PC-3 (cell line): ENCODE data around the gene NKD1. TPM values are rescaled to one million over a fixed set of nuclear protein-coding genes. Genes with fewer than 3 reads are reported as not detected.

ENCODE experiments used
- ATAC-seq: fragments of 200-7000 bp; cut with Tn5 transposase; 2 replicates; pipeline ENCODE4 v1.9.1; 2020; ENCODE audit warnings: mild to moderate bottlenecking, moderate library complexity
- BruUV-seq: library from RNA; stranded (reverse); fragments of 400-500 nt; replicated peaks from 2 replicates; lab custom pipeline; 2021; lab: Mats Ljungman, UMichigan
- CTCF ChIA-PET: fragments of 300-600 bp; sonication (Branson Sonifier 250); formaldehyde crosslinking; loops from one replicate; lab custom pipeline; 2022; ENCODE audit warnings: antibody characterized with exemption; lab: Charles Lee
- POLR2A ChIA-PET: fragments of 300-600 bp; sonication (Branson Sonifier 250); formaldehyde crosslinking; loops from one replicate; lab custom pipeline; 2022; ENCODE audit warnings: antibody characterized with exemption; ENCODE audit not compliant: unreplicated experiment; lab: Charles Lee
- DNase-seq: peaks from one replicate; pipeline ENCODE4 v3.0.0-alpha.2; 2015
- H2AFZ ChIP-seq: fragments of 300-600 bp; sonication (generic); 2 replicates; pipeline ENCODE4 v1.6.0; 2016; ENCODE audit warnings: antibody characterized with exemption, low read length
- H3F3A ChIP-seq: fragments of 300-600 bp; sonication (generic); one replicate; pipeline ENCODE4 v1.6.0; 2017; ENCODE audit warnings: antibody characterized with exemption, low read length, control low read depth, mild to moderate bottlenecking; ENCODE audit not compliant: unreplicated experiment
- H3K27ac ChIP-seq: fragments of 300-600 bp; sonication (generic); 2 replicates; pipeline ENCODE4 v1.5.1; 2016; ENCODE audit warnings: mild to moderate bottlenecking, low read length
- H3K27me3 ChIP-seq: fragments of 300-600 bp; sonication (generic); 2 replicates; pipeline ENCODE4 v1.6.1; 2016; ENCODE audit warnings: low read length, mixed read lengths
- H3K36me3 ChIP-seq: fragments of 300-600 bp; sonication (generic); 2 replicates; pipeline ENCODE4 v1.6.1; 2016; ENCODE audit warnings: low read depth, mixed run types, low read length, mixed read lengths
- H3K4me1 ChIP-seq: fragments of 300-600 bp; sonication (generic); 2 replicates; pipeline ENCODE4 v1.5.1; 2016; ENCODE audit warnings: low read length; ENCODE audit not compliant: insufficient read depth
- H3K4me2 ChIP-seq: fragments of 300-600 bp; sonication (generic); 2 replicates; pipeline ENCODE4 v1.6.0; 2016; ENCODE audit warnings: low read length
- H3K4me3 ChIP-seq: fragments of 300-600 bp; sonication (generic); 2 replicates; pipeline ENCODE4 v1.5.1; 2016; ENCODE audit warnings: mild to moderate bottlenecking, low read length, mixed read lengths
- H3K79me2 ChIP-seq: fragments of 300-600 bp; sonication (generic); 2 replicates; pipeline ENCODE4 v1.6.1; 2017; ENCODE audit warnings: low read length, mixed read lengths
- H3K9ac ChIP-seq: fragments of 300-600 bp; sonication (generic); 2 replicates; pipeline ENCODE4 v1.6.0; 2016; ENCODE audit warnings: mild to moderate bottlenecking, low read length
- H3K9me2 ChIP-seq: fragments of 300-600 bp; sonication (generic); replicated peaks from 2 replicates; pipeline ENCODE4 v1.6.1; 2016; ENCODE audit warnings: mixed run types, low read length, mixed read lengths
- H3K9me3 ChIP-seq: fragments of 300-600 bp; sonication (generic); 2 replicates; pipeline ENCODE4 v1.6.1; 2016; ENCODE audit warnings: low read length, mixed read lengths
- H4K20me1 ChIP-seq: fragments of 300-600 bp; sonication (generic); 2 replicates; pipeline ENCODE4 v1.6.1; 2016; ENCODE audit warnings: low read length, mixed read lengths
- EZH2 ChIP-seq: fragments of 300-600 bp; sonication (generic); IDR thresholded peaks from one replicate; pipeline ENCODE4 v1.6.1; 2017; ENCODE audit warnings: antibody characterized with exemption, mild to moderate bottlenecking, low read length; ENCODE audit not compliant: unreplicated experiment
- EZH2phosphoT487 ChIP-seq: fragments of 300-600 bp; sonication (generic); IDR thresholded peaks from 2 replicates; pipeline ENCODE4 v1.6.1; 2018; ENCODE audit warnings: mild to moderate bottlenecking, antibody characterized with exemption, low read length, borderline replicate concordance
- intact Hi-C: fragments of 100-400 bp; cut with micrococcal nuclease; formaldehyde crosslinking; loops from 2 replicates; pipeline ENCODE4 v1.9.0; 2023
- total RNA-seq: library from RNA; depleted of rRNA; stranded (reverse); fragments of >200 nt; gene quantifications from 2 replicates; pipeline ENCODE4 v1.2.3, GENCODE V29; 2014
- TF ChIP-seq, protein P1 (sequence below): fragments of 300-600 bp; sonication (generic); conservative IDR thresholded peaks from 2 replicates; pipeline ENCODE4 v1.5.1; 2017; ENCODE audit warnings: antibody characterized with exemption, low read depth, mild to moderate bottlenecking, low read length

The NKD1 gene
- total RNA-seq, 1 experiment from 2014 or later, result 0.07 TPM

DNA sequence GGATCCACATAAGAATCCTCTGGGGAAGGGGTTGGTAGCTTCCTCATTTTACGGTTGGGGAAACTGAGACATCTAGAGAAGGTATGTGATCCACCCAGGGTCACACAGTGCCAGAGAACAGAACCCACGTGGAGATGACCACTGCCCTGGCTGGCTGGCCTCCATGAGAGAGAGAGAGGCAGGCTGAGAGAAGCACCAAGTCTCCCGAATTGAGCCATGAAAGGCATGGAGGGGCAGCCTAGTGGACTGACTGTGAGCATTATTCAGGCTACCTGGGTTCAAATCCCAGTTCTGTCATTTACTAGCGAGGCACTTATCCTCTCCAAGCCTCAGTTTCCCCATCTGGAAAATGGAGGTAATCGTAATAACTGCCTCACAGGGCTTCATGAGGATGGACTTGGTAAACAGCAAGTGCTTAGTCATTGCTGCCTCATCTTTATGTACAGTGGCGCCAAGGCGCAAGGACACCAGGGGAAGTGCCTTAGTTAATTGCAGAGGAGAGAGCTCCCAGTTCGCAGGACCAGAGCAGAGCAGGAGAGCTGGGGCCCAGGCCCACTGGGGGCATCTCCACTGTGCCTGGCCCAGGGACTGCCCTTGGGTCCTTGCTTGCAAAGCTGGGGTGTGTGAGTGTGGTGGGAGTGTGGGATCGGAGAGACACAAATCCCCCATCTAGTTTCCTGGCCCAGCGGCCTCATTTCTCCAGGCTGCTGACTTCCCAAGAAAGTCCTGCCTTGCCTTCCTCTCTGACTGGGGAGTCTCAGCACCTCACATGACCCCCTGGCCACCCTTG lies 71.7 kb downstream of the NKD1 start:
- POLR2A ChIA-PET, result no interaction called here
- DNase-seq (no peak), ATAC-seq (no peak)
- no TSS peak for BruUV-seq
- Histone ChIP-seq H3K9me3 (no peaks in the 10 kb centered on the region), H3K4me2 (no peak overlapping the region), H3K27ac (no peak overlapping the region), H4K20me1 (no peaks in the 10 kb centered on the region), H3K4me1 (no peaks in the 10 kb centered on the region), H3K9ac (no peak overlapping the region), H2AFZ (no peak overlapping the region), H3K4me3 (no peak overlapping the region), H3K36me3 (no peaks in the 10 kb centered on the region), H3F3A (no peaks in the 10 kb centered on the region), H3K27me3 (no peaks in the 10 kb centered on the region), H3K9me2 (no peaks in the 10 kb centered on the region), H3K79me2 (no peaks in the 10 kb centered on the region)
- no peak for TF ChIP-seq EZH2
- no peak for TF ChIP-seq EZH2phosphoT487
- TF ChIP-seq, protein P1, sequence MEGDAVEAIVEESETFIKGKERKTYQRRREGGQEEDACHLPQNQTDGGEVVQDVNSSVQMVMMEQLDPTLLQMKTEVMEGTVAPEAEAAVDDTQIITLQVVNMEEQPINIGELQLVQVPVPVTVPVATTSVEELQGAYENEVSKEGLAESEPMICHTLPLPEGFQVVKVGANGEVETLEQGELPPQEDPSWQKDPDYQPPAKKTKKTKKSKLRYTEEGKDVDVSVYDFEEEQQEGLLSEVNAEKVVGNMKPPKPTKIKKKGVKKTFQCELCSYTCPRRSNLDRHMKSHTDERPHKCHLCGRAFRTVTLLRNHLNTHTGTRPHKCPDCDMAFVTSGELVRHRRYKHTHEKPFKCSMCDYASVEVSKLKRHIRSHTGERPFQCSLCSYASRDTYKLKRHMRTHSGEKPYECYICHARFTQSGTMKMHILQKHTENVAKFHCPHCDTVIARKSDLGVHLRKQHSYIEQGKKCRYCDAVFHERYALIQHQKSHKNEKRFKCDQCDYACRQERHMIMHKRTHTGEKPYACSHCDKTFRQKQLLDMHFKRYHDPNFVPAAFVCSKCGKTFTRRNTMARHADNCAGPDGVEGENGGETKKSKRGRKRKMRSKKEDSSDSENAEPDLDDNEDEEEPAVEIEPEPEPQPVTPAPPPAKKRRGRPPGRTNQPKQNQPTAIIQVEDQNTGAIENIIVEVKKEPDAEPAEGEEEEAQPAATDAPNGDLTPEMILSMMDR, result no peak
- CTCF ChIA-PET, result no interaction called here
- intact Hi-C loops, result no loop called here

DNA sequence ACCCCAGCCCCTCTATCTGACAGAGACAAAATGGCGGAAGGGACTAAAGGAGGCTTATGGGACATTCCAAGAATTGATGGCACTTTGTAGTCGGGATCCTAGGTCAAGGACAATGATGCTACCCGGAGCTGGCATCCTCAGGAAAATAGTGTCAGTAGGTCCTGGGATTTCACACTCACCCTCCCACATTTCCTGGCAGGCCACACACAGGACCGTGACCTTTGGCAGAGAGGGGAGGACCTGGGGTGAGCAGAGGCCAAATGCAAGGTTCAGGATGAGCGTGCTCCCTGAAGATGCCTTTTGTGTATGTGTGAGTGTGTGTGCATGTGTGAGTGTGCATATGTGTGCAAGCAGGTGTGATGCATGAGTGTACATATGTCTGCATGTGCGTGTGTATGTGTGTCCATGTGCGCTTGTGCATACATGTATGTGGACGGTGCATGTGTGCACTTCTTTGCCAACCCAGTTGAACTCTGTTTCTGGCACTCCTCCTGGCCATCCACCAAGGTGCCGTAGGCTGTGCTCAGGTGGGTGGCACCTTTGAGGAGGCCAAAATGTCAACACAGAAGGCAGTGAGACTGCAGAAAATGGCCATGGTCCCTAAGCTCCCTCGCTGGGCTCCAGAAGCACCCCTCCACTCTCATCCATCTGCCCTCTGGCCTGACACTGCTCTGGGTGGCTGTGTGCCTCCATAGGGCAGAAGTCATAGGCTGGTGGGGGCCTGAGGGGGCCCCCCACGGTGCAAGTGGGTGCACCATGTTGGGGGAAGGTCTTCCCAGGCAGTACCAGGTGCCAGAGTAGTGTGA lies 72.7 kb downstream of the NKD1 start:
- TF ChIP-seq EZH2phosphoT487, result no peak
- TF ChIP-seq EZH2, result no peak
- TF ChIP-seq, protein P1, result no peak
- Histone ChIP-seq H3K4me1 (no peaks in the 10 kb centered on the region), H3K27me3 (no peaks in the 10 kb centered on the region), H3K27ac (no peak overlapping the region), H3K79me2 (no peaks in the 10 kb centered on the region), H3K4me2 (no peak overlapping the region), H3K9me3 (no peaks in the 10 kb centered on the region), H4K20me1 (no peaks in the 10 kb centered on the region), H3K36me3 (no peaks in the 10 kb centered on the region), H3F3A (no peaks in the 10 kb centered on the region), H2AFZ (no peak overlapping the region), H3K9ac (no peak overlapping the region), H3K4me3 (no peak overlapping the region), H3K9me2 (no peaks in the 10 kb centered on the region)
- ATAC-seq, result no peak
- CTCF ChIA-PET, result no interaction called here
- POLR2A ChIA-PET, result no interaction called here
- no peak for DNase-seq
- intact Hi-C loops, result no loop called here
- no TSS peak for BruUV-seq

DNA sequence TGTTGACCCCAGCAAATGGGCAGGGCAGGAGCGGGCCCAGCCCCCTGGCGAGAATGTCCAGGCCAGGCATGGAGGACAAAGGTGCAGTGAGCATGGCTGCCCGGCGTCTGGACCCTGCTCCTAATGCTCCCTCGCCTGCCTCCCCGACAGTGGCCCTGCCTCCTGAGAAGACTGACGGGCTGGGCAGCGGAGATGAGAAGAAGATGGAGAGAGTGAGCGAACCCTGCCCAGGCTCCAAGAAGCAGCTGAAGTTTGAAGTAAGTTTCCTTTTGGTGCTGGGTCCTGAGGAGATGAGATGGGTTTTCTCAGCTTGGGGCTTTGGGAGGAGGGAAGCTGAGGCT lies 73.2 kb downstream of the NKD1 start:
- Histone ChIP-seq H3K9me2 (no peaks in the 10 kb centered on the region), H3K4me3 (no peak overlapping the region), H3K9me3 (no peaks in the 10 kb centered on the region), H3K9ac (no peak overlapping the region), H3K4me1 (no peaks in the 10 kb centered on the region), H3K4me2 (no peak overlapping the region), H4K20me1 (no peaks in the 10 kb centered on the region), H3K79me2 (no peaks in the 10 kb centered on the region), H3K27me3 (no peaks in the 10 kb centered on the region), H2AFZ (no peak overlapping the region), H3K36me3 (no peaks in the 10 kb centered on the region), H3K27ac (no peak overlapping the region), H3F3A (no peaks in the 10 kb centered on the region)
- no peak for DNase-seq
- no TSS peak for BruUV-seq
- ChIA-PET POLR2A (no interaction called here), CTCF (no interaction called here)
- intact Hi-C loops, result no loop called here
- TF ChIP-seq EZH2 (no peak), EZH2phosphoT487 (no peak)
- TF ChIP-seq, protein P1, result no peak
- no peak for ATAC-seq
